AG04450 (cell line): Measurements from ENCODE around the gene GRIN3A. TPM values are rescaled to one million over a fixed set of nuclear protein-coding genes. Genes with fewer than 3 reads are reported as not detected.

ENCODE experiments used
- CTCF ChIA-PET: fragments of 300-600, 350-600 bp; formaldehyde crosslinking; extraction: SDS; loops from one replicate; lab custom pipeline; 2022; ENCODE audit warnings: antibody characterized with exemption, inconsistent platforms; lab: Charles Lee
- POLR2A ChIA-PET: fragments of 350-600 bp; formaldehyde crosslinking; extraction: SDS; loops from one replicate; lab custom pipeline; 2021; ENCODE audit warnings: antibody characterized with exemption, inconsistent platforms; lab: Yijun Ruan, JAX
- DNase-seq: peaks from one replicate; pipeline ENCODE4 v3.0.0-alpha.2; 2011; ENCODE audit warnings: low read depth, low spot score
- H3K27ac ChIP-seq: one replicate; pipeline ENCODE4 v1.5.1; 2012; ENCODE audit warnings: low read depth, low read length, control low read depth
- H3K27me3 ChIP-seq: one replicate; pipeline ENCODE4 v1.6.0; 2012; ENCODE audit warnings: low read length; ENCODE audit not compliant: control insufficient read depth, insufficient read depth
- H3K4me3 ChIP-seq: 2 replicates; pipeline ENCODE4 v1.5.1; 2011; ENCODE audit warnings: mild to moderate bottlenecking, low read depth, low read length, control low read depth
- H3K9me3 ChIP-seq: 2 replicates; pipeline ENCODE4 v1.5.1; 2012; ENCODE audit warnings: low read length; ENCODE audit not compliant: control insufficient read depth, insufficient read depth
- polyA plus RNA-seq: library from polyadenylated mRNA; depleted of rRNA; stranded (reverse); fragments of >200 nt; gene quantifications from 2 replicates; pipeline ENCODE4 v1.2.3, GENCODE V29; 2011
- TF ChIP-seq, protein P1 (sequence below): IDR thresholded peaks from 2 replicates; pipeline ENCODE4 v1.5.1; 2011; ENCODE audit warnings: low read depth, low read length, control low read depth, inconsistent platforms

GRIN3A gene
- polyA plus RNA-seq, 1 experiment, result not detected

GRCh38 chr9:101587332-101588043 is 151.0 kb downstream of the GRIN3A start:
- DNase-seq, result no peak
- TF ChIP-seq, protein P1, sequence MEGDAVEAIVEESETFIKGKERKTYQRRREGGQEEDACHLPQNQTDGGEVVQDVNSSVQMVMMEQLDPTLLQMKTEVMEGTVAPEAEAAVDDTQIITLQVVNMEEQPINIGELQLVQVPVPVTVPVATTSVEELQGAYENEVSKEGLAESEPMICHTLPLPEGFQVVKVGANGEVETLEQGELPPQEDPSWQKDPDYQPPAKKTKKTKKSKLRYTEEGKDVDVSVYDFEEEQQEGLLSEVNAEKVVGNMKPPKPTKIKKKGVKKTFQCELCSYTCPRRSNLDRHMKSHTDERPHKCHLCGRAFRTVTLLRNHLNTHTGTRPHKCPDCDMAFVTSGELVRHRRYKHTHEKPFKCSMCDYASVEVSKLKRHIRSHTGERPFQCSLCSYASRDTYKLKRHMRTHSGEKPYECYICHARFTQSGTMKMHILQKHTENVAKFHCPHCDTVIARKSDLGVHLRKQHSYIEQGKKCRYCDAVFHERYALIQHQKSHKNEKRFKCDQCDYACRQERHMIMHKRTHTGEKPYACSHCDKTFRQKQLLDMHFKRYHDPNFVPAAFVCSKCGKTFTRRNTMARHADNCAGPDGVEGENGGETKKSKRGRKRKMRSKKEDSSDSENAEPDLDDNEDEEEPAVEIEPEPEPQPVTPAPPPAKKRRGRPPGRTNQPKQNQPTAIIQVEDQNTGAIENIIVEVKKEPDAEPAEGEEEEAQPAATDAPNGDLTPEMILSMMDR, result no peak
- POLR2A ChIA-PET, result no interaction called here

GRCh38 chr9:101586651-101587050 is 151.8 kb downstream of the GRIN3A start:
- CTCF ChIA-PET, result no interaction called here
- Histone ChIP-seq H3K27ac (no peak overlapping the region), H3K9me3 (no peaks in the 10 kb centered on the region), H3K4me3 (no peak overlapping the region), H3K27me3 (no peaks in the 10 kb centered on the region)
- POLR2A ChIA-PET, result no interaction called here
- DNase-seq, result no peak
- TF ChIP-seq, protein P1, result no peak

More at GRCh38 chr9:101587332-101588043, 151.0 kb downstream of the GRIN3A start:
- Histone ChIP-seq H3K9me3 (no peaks in the 10 kb centered on the region), H3K27me3 (no peaks in the 10 kb centered on the region), H3K4me3 (no peak overlapping the region), H3K27ac (no peak overlapping the region)
- CTCF ChIA-PET, result no interaction called here

- POLR2A ChIA-PET, result no interaction called here
- CTCF ChIA-PET, result no interaction called here
- Histone ChIP-seq H3K9me3 (no peaks in the 10 kb centered on the region), H3K4me3 (no peak overlapping the region), H3K27ac (no peak overlapping the region), H3K27me3 (no peaks in the 10 kb centered on the region)
- TF ChIP-seq, protein P1, result no peak
- DNase-seq, result no peak
Measured at GRCh38 chr9:101585740-101586139, 152.7 kb downstream of the GRIN3A start.

- H3K27ac ChIP-seq, result no peak overlapping the region
- DNase-seq, result peak; percentile 43
Measured at GRCh38 chr9:101582553-101582952, 155.9 kb downstream of the GRIN3A start.

More at GRCh38 chr9:101582553-101582952, 155.9 kb downstream of the GRIN3A start:
- no peaks in the 10 kb centered on the region for H3K27me3 ChIP-seq
- no peaks in the 10 kb centered on the region for H3K9me3 ChIP-seq
- ChIA-PET POLR2A (no interaction called here), CTCF (no interaction called here)
- TF ChIP-seq, protein P1, result no peak
- H3K4me3 ChIP-seq, result no peak overlapping the region
